GM21423 (cell line): ENCODE data around the gene TBC1D22A.
"Not testable (repeated sequence)": the region's sequence is repeated elsewhere in the genome, so short reads cannot be mapped to it uniquely, and the experiment has no call there.

Experiments
- ATAC-seq: cut with Tn5 transposase; IDR thresholded peaks from one replicate; pipeline ENCODE4 v1.9.1; 2021; ENCODE audit warnings: mild to moderate bottlenecking, moderate library complexity; ENCODE audit not compliant: unreplicated experiment

TBC1D22A gene

DNA sequence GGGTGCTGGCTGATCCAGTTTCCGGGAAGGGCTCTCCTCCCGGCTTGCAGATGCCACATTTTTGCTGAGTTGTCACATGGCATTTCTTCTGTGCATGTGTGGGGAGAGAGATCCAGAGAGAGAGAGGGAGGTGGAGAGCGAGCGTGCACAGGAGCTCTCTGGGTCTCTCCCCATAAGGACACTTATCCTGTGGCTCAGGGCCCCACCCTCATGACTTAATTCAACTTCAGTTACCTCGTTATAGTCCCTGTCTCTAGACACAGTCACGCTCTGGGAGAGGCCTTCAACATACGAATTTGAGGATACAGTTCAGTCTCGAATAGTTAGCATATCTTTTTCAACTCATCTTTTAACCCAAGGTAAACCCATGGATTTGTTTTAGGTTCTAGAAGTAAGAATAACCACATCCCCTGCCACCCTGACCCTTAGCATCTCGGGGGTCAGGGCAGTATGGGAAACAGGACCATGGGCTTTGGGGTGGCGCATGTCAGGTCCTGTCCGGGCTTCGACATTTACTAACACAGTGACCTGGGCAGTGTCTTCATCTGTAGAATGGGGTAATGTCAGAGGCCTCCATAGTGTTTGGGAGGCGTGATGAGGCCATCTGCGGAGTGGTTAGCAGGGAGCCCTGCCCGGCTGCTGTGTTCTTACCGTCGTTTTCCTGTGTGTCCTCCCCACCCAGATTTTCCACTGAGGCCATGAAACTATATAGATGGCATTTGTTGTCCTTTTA lies 46.9 kb downstream of the TBC1D22A start:
- ATAC-seq, result no peak

DNA sequence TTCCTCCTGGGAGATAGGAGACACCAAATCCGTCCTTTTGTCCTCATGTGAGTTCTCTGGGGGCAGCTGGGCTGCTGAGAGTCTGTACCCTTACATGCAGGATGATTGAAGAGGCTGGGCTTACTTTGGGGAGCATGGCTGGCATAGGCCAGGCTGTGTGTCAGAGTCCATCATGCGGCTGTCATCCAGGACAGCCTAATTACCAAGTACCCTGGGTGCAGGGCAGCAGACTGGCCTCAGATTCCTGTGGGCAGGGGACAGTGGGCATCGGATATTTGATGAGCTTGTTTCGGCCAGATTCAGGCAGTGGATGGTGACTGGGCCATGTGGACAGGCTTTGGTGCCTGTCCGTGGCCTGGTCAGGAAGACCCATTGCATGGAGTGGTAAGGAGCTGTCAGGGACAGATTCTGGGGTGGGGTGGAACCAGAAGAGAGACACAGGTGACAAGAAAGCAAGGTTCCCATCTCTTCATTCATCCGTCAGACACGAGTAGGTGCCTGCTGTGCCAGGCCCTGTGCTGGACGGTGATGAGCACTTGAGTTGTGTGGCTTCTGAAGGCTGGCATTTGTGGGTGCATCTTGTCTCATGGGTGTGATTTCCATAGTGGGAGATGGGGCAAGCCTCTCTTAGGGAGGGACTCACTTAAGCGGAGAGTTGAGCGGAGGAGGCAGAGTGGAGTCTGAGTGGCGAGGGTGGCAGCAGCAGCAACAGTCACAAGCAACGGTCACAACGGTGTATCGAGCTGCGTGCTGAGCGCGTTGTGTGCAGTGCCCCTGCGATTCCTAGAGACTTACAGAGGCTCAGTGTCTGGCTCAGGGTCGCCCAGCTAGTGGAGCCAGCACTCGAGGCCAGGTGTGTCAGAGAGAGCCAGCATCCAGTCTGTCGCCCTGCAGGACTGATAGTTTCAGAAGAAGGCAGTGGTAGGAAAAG lies 48.7 kb downstream of the TBC1D22A start:
- no peak for ATAC-seq

DNA sequence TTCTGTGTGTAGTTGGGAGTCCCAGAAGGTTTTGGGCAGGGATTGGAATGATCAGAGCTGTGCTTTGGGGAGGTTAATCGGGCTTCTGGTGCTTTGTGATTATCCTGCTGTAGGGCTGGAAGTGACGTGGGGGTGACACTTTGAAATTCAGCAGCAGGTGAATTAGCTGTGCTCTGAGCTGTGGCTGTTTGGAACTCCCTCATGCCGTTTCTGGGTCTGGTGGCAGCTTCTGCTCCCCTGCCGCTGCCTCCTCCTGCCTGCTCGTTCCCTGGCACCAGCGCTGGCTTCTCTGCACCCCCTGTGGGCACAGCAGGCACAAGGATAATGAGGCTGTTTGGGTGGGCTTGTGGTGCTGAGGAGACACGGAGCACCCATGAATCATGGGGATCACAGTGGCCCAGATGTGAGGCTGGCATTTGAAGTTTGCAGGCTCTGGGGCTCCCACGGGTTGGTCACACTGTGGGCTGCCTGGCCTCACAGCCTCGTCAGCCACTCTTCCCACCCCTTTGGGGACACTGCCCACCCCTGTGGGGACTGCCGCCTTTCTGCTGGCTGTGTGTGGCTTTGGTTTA lies 49.7 kb downstream of the TBC1D22A start:
- no peak for ATAC-seq

DNA sequence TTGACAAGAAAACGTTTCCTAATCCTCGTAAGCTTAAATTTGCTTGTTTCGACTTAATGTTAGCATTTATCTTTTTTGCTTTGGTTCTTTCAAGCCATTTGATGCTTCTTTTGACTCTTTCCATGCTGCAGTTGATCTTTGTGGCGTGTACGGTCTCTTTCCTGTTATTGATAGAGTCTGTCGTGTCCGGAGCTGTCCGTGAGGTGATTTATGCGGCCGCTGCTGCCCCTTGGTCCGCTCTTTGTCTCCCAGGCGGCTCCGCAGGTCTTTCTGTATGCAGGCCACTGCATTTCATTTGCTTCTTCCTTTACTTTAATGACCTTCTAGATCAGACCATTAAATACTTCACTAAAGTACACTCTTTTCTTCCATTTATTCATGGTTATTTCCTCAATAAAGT lies 50.3 kb downstream of the TBC1D22A start:
- ATAC-seq, result no peak

DNA sequence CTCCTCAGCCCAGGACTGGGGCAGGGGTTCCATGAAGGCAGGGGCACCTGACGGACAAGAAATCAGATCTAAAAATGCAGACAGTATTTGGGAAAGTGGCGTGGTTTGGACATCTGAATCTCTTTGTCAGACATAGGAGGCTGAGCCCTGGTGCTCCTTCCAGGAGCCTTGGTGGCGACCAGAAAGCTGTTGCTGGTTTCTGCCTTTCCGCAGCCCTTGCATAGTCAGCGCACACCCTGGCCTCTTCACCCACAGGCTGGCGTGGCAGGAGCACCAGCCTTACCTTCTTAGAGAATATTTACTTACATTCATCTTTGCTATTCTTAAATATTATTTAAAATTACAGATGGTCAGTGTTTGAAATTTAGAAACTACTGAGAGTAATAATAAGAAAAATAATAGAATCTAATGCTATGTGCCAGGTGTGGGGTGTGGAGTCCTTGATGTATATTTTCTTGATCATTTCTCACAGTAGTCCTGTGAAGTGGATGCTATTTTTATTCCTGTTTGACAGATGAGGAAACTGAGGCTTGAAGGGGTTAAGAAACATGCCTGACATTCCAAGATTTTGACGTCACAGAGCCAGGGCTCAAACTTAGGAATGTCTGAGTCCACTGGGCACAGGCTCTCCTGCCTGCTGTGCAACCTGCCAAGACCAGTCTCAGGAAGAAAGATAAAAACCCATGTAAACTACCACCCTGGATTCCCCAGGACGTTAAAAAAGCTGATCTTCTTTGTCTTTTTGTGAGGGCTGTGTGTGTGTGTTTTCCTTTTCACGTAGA lies 51.6 kb downstream of the TBC1D22A start:
- ATAC-seq, result no peak

DNA sequence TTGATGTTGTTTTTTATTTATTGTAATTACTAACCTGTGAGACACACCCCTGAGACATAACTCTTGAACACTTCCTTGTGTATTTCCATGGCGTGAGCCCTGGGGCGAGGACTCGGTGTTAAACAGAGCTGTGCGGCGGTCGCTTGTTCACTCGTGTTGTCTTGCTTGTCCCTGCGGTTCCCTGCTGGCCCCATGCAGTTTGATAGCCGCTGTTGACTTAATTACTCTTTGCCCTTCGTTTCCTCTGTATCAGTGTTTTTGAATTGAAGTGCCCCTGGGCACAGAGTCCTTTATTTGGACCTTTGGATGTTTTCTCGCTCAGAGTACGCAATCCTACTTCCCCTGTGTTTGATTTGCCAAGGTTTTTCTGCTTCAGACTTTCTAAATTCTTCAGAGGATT lies 52.7 kb downstream of the TBC1D22A start:
- no peak for ATAC-seq

DNA sequence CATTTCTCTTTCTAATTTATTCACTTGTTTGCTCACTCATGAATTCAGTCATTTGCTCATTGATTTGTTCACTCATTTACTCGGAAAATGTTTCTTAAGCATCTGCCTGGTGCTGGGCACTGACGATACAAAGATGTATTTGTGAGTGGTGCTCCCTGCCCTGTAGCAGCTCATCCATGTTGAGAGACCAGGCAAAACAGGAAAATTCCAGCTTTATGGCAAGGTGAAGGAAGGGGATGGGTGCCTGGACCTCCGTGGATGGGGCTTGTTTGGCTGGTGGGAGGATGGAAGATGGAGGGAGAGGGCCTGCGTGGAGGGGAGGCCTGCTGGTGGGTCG lies 53.1 kb downstream of the TBC1D22A start:
- ATAC-seq, result no peak

DNA sequence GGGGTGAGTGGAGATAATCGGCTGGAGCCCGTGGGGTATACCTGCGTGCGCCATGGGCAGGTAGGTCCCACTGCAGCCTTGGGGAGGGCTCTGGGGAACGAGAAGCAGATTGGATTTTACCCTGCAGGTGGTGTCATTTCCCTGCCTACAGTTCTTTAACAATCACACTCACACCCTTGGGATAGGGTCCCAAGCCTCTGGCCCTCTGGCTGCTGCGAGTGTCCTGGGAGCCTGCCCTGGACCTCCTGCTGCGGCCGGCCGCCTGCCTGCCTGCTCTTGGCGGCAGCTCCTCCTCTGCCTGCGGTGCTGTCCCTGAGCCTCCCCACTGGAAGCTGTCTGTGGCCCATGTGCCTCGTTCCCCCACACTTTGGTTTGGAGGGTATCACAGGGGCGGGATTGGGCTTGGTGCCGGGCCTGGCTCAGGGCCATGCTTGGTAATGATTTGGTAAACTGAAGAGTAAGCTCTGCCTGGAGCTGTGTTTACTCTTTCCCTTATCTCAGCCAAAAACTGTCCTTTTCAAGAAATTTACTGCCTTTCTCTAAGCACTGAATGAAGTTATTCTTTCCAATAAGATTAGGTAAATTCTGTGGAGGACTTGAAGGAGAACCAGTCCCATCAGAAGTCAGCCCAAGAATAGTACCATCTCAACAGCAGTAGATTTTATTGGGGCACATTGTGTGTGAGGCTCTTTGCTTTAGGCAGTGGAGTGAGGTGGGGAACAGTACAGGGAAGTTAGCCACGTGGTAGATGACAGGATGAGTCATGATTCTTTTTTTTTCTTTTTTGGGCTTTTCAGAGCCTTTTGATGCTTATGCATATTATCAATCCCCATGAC lies 53.7 kb downstream of the TBC1D22A start:
- ATAC-seq, result no peak

DNA sequence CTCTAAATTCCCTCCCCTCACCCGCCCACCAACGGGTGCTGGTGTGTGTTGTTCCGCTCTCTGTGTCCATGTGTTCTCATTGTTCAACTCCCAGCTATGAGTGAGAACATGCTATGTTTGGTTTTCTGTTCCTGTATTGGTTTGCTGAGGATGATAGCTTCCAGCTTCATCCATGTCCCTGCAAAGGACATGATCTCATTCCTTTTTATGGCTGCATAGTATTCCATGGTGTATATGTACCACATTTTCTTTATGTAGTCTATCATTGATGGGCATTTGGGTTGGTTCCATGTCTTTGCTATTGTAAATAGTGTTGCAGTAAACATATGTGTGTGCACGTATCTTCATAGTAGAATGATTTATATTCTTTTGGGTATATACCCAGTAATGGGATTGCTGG lies 54.9 kb downstream of the TBC1D22A start:
- not testable (repeated sequence) for ATAC-seq

DNA sequence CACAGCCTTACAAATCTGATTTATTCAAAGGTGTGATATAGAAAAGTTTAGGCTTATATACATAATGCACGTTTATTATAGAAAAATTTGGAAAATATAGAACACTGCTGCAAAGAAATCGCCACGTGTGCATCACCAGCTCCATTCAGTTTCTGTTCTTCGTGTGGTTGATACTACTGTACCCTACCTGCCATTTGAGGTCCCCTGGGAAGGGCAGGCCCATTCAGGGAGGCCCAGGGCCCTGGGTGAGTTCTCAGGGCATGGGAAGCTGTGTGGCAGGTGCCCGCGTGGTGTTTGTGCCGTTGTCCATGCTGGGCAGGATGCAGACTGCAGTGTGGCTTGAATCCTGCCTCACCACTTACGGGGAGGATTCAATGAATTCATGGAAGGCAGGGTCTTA lies 60.8 kb downstream of the TBC1D22A start:
- ATAC-seq, result no peak

DNA sequence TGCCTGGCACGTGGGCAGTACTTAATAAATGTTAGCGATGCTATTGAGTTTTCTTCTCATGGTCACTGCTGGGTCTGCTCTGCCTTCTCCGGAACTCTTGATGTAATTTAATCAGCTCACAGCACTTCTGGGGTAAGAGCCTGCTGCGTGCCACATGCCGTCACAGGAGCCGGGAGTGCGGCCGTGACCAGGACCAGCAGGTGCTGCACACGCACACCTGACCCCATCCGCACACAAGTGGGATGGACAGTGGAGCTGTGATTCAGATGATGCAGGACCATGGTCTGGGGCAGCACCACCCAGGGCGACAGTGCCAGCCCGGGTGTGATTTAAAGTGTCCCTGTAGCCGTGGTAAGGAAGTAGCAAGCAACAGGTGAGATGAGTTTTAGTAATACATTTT lies 61.2 kb downstream of the TBC1D22A start:
- no peak for ATAC-seq

DNA sequence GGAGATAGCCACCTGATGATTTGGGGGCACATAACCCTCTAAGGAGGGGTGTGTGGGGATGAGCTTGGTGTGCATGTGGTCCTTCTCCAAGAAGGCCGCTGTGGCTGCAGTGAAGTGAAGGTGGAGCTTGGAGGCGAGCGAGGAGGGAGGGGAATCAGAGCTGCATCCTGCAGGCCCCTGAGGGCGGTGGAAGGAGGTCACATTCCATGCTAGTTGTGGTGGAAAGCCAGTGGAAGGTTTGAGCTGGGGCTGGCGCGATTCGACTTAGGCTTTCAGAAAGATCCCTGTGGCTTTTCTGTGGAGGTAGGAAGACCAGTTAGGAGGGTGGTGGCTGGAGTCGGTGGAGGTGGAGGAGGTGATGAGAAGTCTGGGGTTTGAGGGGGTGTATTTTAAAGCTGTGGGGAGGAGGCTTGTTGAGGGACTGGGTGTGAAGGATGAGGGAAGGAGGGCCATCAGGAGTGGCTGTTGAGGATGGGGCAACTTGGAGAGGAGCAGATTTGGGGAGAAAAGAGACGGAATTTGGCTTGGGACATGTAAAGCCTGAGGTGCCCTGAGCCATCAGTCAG lies 62.0 kb downstream of the TBC1D22A start:
- ATAC-seq, result no peak

DNA sequence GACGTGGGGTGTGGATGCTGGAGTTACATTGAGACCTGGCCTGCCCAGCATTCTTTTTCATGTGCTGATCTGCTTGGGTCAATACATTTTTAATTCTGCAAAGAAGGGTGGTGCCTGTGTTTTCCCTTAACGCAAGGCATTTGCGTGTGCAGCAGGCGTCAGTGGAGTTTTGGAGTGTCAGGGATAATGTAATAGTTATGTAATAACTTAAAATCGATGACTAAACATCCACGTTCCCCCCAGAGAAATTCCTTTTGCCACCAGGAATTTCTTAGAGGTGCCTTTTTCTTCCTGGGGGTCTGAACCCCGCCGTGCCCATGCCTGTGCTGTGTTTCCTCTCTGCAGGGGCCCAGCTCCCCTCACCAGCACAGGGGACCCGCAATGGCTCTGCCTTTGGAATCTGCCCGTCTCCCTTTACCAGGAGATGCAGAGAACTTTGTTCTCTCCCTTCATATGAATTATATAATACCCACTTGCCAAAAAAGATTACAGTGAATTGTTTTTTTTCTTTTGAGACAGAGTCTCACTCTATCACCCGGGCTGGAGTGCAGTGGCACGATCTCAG lies 62.6 kb downstream of the TBC1D22A start:
- ATAC-seq, result no peak

DNA sequence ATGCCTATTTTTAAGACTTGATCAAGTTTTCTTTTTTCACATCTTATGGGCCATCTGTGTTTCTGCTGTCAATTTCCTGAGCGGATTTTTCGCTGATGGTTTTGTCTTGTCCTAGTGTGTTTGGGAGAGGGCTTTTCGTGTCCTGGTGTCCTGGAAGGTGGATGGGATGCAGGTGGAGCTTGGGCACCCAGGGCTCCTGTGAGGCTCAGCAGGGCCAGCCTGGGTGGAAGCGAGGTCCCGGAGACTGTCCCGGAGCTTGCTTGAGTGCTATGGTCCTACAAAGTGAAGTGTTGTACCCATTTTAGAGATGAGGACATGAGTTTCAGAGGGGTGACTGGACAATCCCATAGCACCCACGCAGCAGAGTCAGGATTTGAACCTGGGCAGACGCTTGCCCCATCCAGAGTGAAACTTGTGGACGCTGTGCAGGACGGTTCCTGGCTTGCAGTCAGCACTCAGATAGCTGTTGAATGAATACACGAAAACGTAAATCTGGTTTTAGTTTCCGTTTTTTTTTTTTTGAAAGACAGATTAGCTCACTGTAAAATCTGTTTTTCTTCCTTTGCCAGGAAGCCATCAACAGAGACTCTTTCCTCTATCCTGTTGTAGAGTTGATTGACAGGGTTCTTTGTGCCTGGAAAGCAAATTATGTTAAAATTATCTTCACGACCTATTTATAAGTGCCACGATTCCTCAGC lies 64.1 kb downstream of the TBC1D22A start:
- ATAC-seq, result no peak

DNA sequence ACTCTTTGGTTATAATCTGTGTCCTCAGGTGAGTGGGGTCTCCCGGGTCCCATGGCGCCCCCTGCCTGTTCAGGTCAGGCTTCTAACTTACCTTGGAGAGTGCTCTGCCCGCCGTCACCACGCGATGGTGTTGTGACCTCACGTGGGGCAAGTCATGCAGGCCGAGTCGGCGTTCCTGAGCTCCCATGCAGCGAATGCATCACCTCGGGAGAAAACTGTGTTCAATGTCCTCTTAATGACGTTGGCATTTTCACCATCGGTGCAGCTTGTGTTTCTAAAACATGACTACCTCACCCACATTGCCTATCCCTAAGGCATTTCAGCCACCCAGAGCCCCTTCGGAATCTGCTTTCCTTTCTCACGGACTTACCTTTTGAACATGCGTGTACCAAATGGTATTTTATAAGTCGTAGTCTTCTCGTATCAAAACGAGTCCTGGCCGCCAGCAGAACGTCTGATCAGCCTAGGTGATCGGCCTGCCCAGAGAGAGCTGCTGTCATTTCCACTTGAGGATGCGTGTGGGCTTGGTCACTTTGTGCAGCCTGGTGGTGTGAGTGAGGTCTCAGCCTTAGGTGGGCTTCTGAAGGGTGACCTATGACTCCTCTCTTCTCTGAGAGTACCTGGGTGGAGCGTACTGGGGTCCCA lies 64.8 kb downstream of the TBC1D22A start:
- no peak for ATAC-seq

DNA sequence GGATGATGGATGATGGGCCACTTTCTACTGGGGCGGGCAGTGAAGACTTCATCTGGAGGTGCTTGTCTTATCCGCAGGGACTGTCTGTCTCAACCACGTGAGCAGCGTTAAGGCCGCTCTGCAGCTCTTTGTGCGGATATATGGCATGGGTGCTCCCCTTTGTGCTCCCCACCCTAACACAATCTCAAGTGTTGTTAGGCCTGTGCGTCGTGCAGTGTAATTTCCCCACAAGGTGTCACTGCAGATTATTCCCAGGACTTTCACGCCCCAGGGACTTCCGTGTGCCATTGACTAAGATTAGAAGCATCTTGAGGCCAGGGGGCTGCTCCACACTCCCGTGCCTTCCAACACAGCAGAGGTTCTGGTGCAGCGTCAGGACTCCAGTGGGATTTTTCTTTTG lies 65.3 kb downstream of the TBC1D22A start:
- ATAC-seq, result no peak

DNA sequence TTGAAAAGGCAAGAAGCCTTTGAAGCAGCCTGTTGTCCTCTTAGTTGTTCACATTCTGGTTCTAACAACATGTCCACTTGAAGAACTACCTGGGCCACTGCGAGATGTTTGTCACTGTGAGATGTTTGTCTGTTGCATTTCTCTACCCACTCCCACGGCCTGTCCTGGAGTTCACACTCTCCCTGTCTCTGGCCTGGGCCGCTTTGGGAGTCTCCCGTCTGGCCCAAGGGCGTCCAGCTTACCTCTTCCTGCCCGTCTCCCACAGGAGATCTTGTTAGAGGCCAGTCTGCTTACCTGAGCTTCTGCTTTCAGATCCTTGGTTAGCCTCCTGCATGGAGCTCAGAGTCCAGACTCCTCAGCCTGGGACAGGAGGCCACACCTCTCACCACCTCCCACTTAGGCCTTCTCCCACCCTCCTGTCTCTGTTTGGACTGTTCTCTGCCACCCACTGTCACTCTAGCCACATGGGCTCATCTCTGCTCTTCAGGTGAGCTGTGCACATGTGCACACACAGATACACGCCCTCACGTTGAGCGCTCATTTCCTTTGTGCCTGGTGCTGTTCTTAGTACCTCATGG lies 66.0 kb downstream of the TBC1D22A start:
- ATAC-seq, result no peak
